GM04504 (cell line): Measurements from ENCODE around the gene LFNG.

Source experiments
- DNase-seq: peaks from one replicate; pipeline ENCODE4 v3.0.0-alpha.2; 2012; ENCODE audit warnings: low read depth

Gene LFNG

GRCh38 chr7:2572101-2572842, 52.7 kb downstream of the LFNG start:
- DNase-seq: no peak

- no peak for DNase-seq
These were observed 54.2 kb downstream of the LFNG start for GRCh38 chr7:2573761-2574160.

- DNase-seq: no peak
These were observed 55.6 kb downstream of the LFNG start for GRCh38 chr7:2575046-2575732.

GRCh38 chr7:2575733-2576340, 56.3 kb downstream of the LFNG start:
- DNase-seq: no peak

- no peak for DNase-seq
These were observed 57.3 kb downstream of the LFNG start for GRCh38 chr7:2576742-2577491.
